H1 (cell line): ENCODE data around the gene ZBTB7A. TPM values are rescaled to one million over a fixed set of nuclear protein-coding genes. Genes with fewer than 3 reads are reported as not detected.

Source experiments
- ATF2 ChIP-seq: IDR thresholded peaks from 2 replicates; pipeline ENCODE4 v1.6.1; 2012; ENCODE audit warnings: low read length, inconsistent platforms
- CHD7 ChIP-seq: fragments of 300-600 bp; sonication (generic); IDR thresholded peaks from 2 replicates; pipeline ENCODE4 v1.7.1; 2012; ENCODE audit warnings: low read length, moderate library complexity, mild to moderate bottlenecking, inconsistent platforms; ENCODE audit not compliant: insufficient replicate concordance
- JUN ChIP-seq: IDR thresholded peaks from 2 replicates; pipeline ENCODE4 v1.6.1; 2011; ENCODE audit warnings: low read depth, mild to moderate bottlenecking, improper control_type of control experiment, low read length
- RBBP5 ChIP-seq: IDR thresholded peaks from 2 replicates; pipeline ENCODE4 v1.7.1; 2012; ENCODE audit warnings: low read depth, mild to moderate bottlenecking, inconsistent platforms, low read length, moderate library complexity, borderline replicate concordance
- SIX5 ChIP-seq: IDR thresholded peaks from 2 replicates; pipeline ENCODE4 v1.6.1; 2011; ENCODE audit warnings: mild to moderate bottlenecking, low read depth, low read length
- SP1 ChIP-seq: IDR thresholded peaks from 2 replicates; pipeline ENCODE4 v1.6.1; 2011; ENCODE audit warnings: low read depth, low read length
- polyA plus RNA-seq, 7 experiments: library from polyadenylated mRNA; depleted of rRNA in 3 of 7; stranded (reverse) in 5 of 7; unstranded in 2 of 7; fragments of >200 nt in 5 of 7; fragments of 200-250 nt in 2 of 7; gene quantifications; 1 replicate in 5 of 7; 2 replicates in 1 of 7; 4 replicates in 1 of 7; pipeline versions ENCODE4 v1.2.1 to v1.2.3, GENCODE V29; 2011 to 2013; ENCODE audit warnings: missing spikeins in 2 of 7, mixed read lengths in 2 of 7
- total RNA-seq: library from RNA; stranded (reverse); fragmentation: NEBNext Ultra II Directional; extraction: Animal tissue kit (Norgen Biotek cat#: 25700); gene quantifications from 2 replicates; pipeline ENCODE4 v1.2.1, GENCODE V29; 2021
- TF ChIP-seq, protein P1 (sequence below): IDR thresholded peaks from 2 replicates; pipeline ENCODE4 v1.6.1; 2011; ENCODE audit warnings: low read length, improper control_type of control experiment

The ZBTB7A gene
- total and polyA plus RNA-seq, 2 of the 8 experiments (the other 6 are each of a cell fraction or from before 2014, with no cell fraction given) = 5.6 to 17.8 TPM

DNA sequence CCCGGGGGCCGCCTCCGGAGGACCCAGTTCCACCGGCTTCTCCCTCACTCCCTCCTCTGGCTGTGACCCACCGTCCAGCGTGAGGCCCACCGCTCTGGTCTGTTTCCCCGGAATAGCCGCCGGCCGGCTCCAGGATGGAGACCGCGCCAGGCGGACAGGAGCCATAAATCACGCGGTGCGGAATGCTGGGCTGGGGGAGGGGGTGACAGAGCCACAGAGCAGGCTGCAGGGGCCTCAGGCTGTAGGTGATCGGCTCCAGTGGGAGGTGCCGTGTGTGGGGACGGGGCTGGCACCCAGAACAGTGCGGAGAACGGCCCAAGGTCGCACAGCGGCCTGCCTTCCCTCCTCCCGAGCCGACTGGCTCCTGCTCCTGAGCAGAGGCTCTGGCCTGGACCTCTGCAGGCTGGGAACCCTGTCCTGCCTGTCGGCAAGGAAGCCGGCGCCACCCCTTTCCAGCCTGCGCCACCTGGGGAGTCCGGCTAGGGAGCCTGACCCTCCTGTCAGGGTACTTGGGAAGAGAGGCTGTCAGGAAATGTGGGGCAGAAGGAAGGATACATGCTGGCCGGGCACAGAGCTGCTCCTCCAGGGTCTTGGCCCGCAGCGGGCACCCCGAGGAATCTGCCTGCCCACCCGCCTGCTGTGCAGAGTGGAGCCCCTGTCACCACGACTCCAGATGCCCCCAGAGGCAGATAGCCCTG lies 50.8 kb downstream of the ZBTB7A start (continued):
- no peak for TF ChIP-seq CHD7
- no peak for TF ChIP-seq ATF2
- no peak for TF ChIP-seq JUN
- no peak for TF ChIP-seq SP1
- no peak for TF ChIP-seq SIX5
- TF ChIP-seq RBBP5 = no peak
- TF ChIP-seq, protein P1, sequence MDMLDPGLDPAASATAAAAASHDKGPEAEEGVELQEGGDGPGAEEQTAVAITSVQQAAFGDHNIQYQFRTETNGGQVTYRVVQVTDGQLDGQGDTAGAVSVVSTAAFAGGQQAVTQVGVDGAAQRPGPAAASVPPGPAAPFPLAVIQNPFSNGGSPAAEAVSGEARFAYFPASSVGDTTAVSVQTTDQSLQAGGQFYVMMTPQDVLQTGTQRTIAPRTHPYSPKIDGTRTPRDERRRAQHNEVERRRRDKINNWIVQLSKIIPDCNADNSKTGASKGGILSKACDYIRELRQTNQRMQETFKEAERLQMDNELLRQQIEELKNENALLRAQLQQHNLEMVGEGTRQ = no peak
